Stimulated activated CD4-positive, alpha-beta T cell treated with anti-CD3 and anti-CD28 coated beads, TNF-alpha, amount 100 ng/mL, for 1 hour (primary cell): ENCODE measurements around the gene CD200R1L.

Source experiments
- DNase-seq, 3 donors: peaks; one replicate each; pipeline ENCODE4 v3.0.0-alpha.2; 2020; ENCODE audit warnings: low read depth in 3 of 3, low spot score in 1 of 3

Gene CD200R1L

GRCh38 chr3:112791736-112792135, 54.9 kb downstream of the CD200R1L start:
- no peak for DNase-seq

GRCh38 chr3:112789787-112790186, 56.9 kb downstream of the CD200R1L start:
- no peak for DNase-seq

- DNase-seq = no peak
These were observed 59.6 kb downstream of the CD200R1L start for GRCh38 chr3:112786881-112787579.

- no peak for DNase-seq
These were observed 60.6 kb downstream of the CD200R1L start for GRCh38 chr3:112786002-112786590.

GRCh38 chr3:112785321-112786001, 61.2 kb downstream of the CD200R1L start:
- DNase-seq = no peak

GRCh38 chr3:112782491-112782890, 64.2 kb downstream of the CD200R1L start:
- DNase-seq = no peak

GRCh38 chr3:112781599-112781998, 65.1 kb downstream of the CD200R1L start:
- DNase-seq = no peak

GRCh38 chr3:112779558-112780480, 66.8 kb downstream of the CD200R1L start:
- DNase-seq = no peak

GRCh38 chr3:112779011-112779410, 67.7 kb downstream of the CD200R1L start:
- no peak for DNase-seq

GRCh38 chr3:112778353-112778948, 68.2 kb downstream of the CD200R1L start:
- no peak for DNase-seq

- DNase-seq = no peak
These were observed 68.9 kb downstream of the CD200R1L start for GRCh38 chr3:112777811-112778210.

GRCh38 chr3:112776836-112777235, 69.8 kb downstream of the CD200R1L start:
- no peak for DNase-seq

GRCh38 chr3:112776000-112776399, 70.7 kb downstream of the CD200R1L start:
- no peak for DNase-seq

GRCh38 chr3:112775011-112775742, 71.5 kb downstream of the CD200R1L start:
- DNase-seq = no peak

GRCh38 chr3:112774293-112774926, 72.3 kb downstream of the CD200R1L start:
- DNase-seq = no peak

- no peak for DNase-seq
These were observed 72.8 kb downstream of the CD200R1L start for GRCh38 chr3:112773864-112774263.

- DNase-seq = no peak
These were observed 75.7 kb downstream of the CD200R1L start for GRCh38 chr3:112770951-112771350.

GRCh38 chr3:112770032-112770626, 76.5 kb downstream of the CD200R1L start:
- DNase-seq = no peak

- DNase-seq = no peak
These were observed 77.2 kb downstream of the CD200R1L start for GRCh38 chr3:112769286-112769978.
